Kidney epithelial cell (primary cell): ENCODE data around the gene KIAA0930. TPM values are rescaled to one million over a fixed set of nuclear protein-coding genes. Genes with fewer than 3 reads are reported as not detected.

Experiments
- DNase-seq: peaks from one replicate; pipeline ENCODE4 v3.0.0-alpha.2; 2010; ENCODE audit warnings: low read depth
- H3K27me3 ChIP-seq: 2 replicates; pipeline ENCODE4 v1.6.0; 2011; ENCODE audit warnings: low read length; ENCODE audit not compliant: control insufficient read depth, insufficient read depth
- H3K36me3 ChIP-seq: 2 replicates; pipeline ENCODE4 v1.5.1; 2011; ENCODE audit warnings: low read length; ENCODE audit not compliant: control insufficient read depth, insufficient read depth
- H3K4me3 ChIP-seq: 2 replicates; pipeline ENCODE4 v1.5.1; 2011; ENCODE audit warnings: low read depth, mild to moderate bottlenecking, control low read depth, low read length
- CTCF ChIP-seq: IDR thresholded peaks from 2 replicates; pipeline ENCODE4 v1.5.1; 2011; ENCODE audit warnings: mild to moderate bottlenecking, moderate library complexity, low read length, control low read depth, inconsistent platforms; ENCODE audit not compliant: insufficient read depth, poor library complexity, severe bottlenecking
- total RNA-seq: library from RNA; depleted of rRNA; stranded (reverse); fragments of >200 nt; gene quantifications from 2 replicates; pipeline ENCODE4 v1.2.3, GENCODE V29; 2015

Gene KIAA0930
- total RNA-seq, 1 donor from 2014 or later, result 61.1 TPM

- no peak for DNase-seq
- H3K36me3 ChIP-seq, result peaks cover 4% of the 10 kb centered on the region
- TF ChIP-seq CTCF, result no peak
- H3K27me3 ChIP-seq, result no peaks in the 10 kb centered on the region
- no peak overlapping the region for H3K4me3 ChIP-seq
Observed at GRCh38 chr22:45207533-45207932, 33.2 kb downstream of the KIAA0930 start.

- Histone ChIP-seq H3K27me3 (no peaks in the 10 kb centered on the region), H3K36me3 (peaks cover 6% of the 10 kb centered on the region), H3K4me3 (no peak overlapping the region)
- no peak for TF ChIP-seq CTCF
- DNase-seq, result no peak
Observed at GRCh38 chr22:45206233-45206632, 34.5 kb downstream of the KIAA0930 start.

GRCh38 chr22:45205276-45205925 lies 35.3 kb downstream of the KIAA0930 start:
- H3K4me3 ChIP-seq, result no peak overlapping the region
- TF ChIP-seq CTCF, result no peak
- no peaks in the 10 kb centered on the region for H3K27me3 ChIP-seq
- DNase-seq, result no peak
- H3K36me3 ChIP-seq, result peaks cover 6% of the 10 kb centered on the region

- Histone ChIP-seq H3K27me3 (no peaks in the 10 kb centered on the region), H3K4me3 (no peak overlapping the region), H3K36me3 (peaks cover 6% of the 10 kb centered on the region)
- no peak for DNase-seq
- no peak for TF ChIP-seq CTCF
Observed at GRCh38 chr22:45204819-45205218, 35.9 kb downstream of the KIAA0930 start.

GRCh38 chr22:45204241-45204640 lies 36.5 kb downstream of the KIAA0930 start:
- DNase-seq, result no peak
- no peak for TF ChIP-seq CTCF
- Histone ChIP-seq H3K36me3 (peaks cover 6% of the 10 kb centered on the region), H3K27me3 (no peaks in the 10 kb centered on the region), H3K4me3 (no peak overlapping the region)
